Testis (tissue), 5 donors: ENCODE results near the gene ADGRE2. TPM values are rescaled to one million over a fixed set of nuclear protein-coding genes. Genes with fewer than 3 reads are reported as not detected.
"Not testable (repeated sequence)": the region's sequence is repeated elsewhere in the genome, so short reads cannot be mapped to it uniquely, and the experiment has no call there.

Experiments
- DNase-seq: peaks from one replicate; pipeline ENCODE4 v3.0.0-alpha.2; 2019
- H3K27ac ChIP-seq, 2 donors: fragments of 200-600 bp; sonication (generic); one replicate each; pipeline ENCODE4 v1.5.1; 2019
- H3K27me3 ChIP-seq: fragments of 200-600 bp; sonication (generic); one replicate; pipeline ENCODE4 v1.5.1; 2019
- H3K36me3 ChIP-seq: fragments of 200-600 bp; sonication (generic); one replicate; pipeline ENCODE4 v1.5.1; 2017; ENCODE audit warnings: low read depth; ENCODE audit errors: missing control alignments
- H3K4me1 ChIP-seq: fragments of 200-600 bp; sonication (generic); one replicate; pipeline ENCODE4 v1.5.1; 2019
- H3K4me3 ChIP-seq, 2 donors: fragments of 200-600 bp; sonication (generic); one replicate each; pipeline ENCODE4 v1.5.1; 2017 to 2019
- H3K9me3 ChIP-seq: fragments of 200-600 bp; sonication (generic); one replicate; pipeline ENCODE4 v1.5.1; 2017
- POLR2A ChIP-seq: fragments of 450-650 bp; IDR thresholded peaks from one replicate; pipeline ENCODE4 v1.6.1; 2017; ENCODE audit warnings: antibody characterized with exemption, mild to moderate bottlenecking, moderate library complexity
- WGBS, 2 donors: methylation state at CpG; one replicate each; pipeline ENCODE4 v1.1.5; 2018; 5-methylcytosine and 5-hydroxymethylcytosine counted together
- intact Hi-C: fragments of 100-400 bp; cut with DNase I; formaldehyde crosslinking; loops from one replicate; pipeline ENCODE4 v1.15.1; 2023; ENCODE audit warnings: low total_unique reads
- long read RNA-seq, 2 donors: transcript quantifications; one replicate each; lab custom pipeline, GENCODE V29; 2026
- polyA plus RNA-seq: library from polyadenylated mRNA; stranded (reverse); fragments of 350-450 nt; fragmentation: Illumina TruSeq; extraction: RNeasy Lipid Tissue Mini Kit (QIAGEN cat#74804); gene quantifications from one replicate; pipeline ENCODE4 v1.2.3, GENCODE V29; 2014; ENCODE audit warnings: low read depth, low replicate concordance; ENCODE audit not compliant: insufficient read depth
- total RNA-seq, 2 donors: library from RNA; depleted of rRNA; stranded (reverse); fragments of >200 nt; gene quantifications; one replicate each; pipeline ENCODE4 v1.2.3, GENCODE V29; 2016
- TF ChIP-seq, protein P1 (sequence below), 3 experiments: fragments of 450-650 bp in 2 of 3; fragments of 200-600 bp in 1 of 3; sonication (generic) in 1 of 3; IDR thresholded peaks; one replicate each; pipeline ENCODE4 v1.5.1; 2016 to 2019; ENCODE audit warnings: antibody characterized with exemption in 3 of 3, mild to moderate bottlenecking in 2 of 3, moderate library complexity in 1 of 3

Gene ADGRE2
- total RNA-seq: 1 to 10 TPM in 1 of 2 donors, under 1 TPM in 1; 0.71 to 1.6 TPM
- 0.58 TPM for polyA plus RNA-seq
- long read RNA-seq, donor 1: 0 reads
- long read RNA-seq, donor 2: 0 reads

- H3K36me3 ChIP-seq, H3K4me1 ChIP-seq, intact Hi-C loops, H3K4me3 ChIP-seq, H3K27ac ChIP-seq, DNase-seq, H3K27me3 ChIP-seq, H3K9me3 ChIP-seq: not testable (repeated sequence)
- 73 to 74% methylated on average over 12 of the region's 12 CpGs for WGBS, 2 donors
Measured at GRCh38 chr19:14778110-14778845, at the start of gene ADGRE2. TSS of gene ADGRE2 (minus strand) at chr19:14778560. CDS start at chr19:14776756, 1,804 bp downstream.

DNA sequence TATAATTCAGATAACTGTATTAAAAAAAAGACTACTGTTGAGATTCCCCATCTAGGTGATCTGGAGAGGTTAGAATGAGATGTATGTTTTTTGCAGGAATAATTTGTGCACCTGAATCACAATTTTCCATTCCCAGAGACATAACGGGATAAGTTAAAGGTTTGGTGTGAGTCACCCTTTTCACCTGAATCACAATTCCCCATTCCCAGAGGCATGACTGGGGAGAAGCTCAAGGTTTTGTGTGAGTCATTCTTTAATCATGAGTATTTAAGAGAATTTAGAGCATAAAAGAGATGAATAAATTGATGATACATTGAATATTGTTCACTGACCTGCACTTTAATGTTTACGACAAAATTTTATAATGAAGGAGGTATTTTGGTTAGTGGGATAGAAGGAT, 47.6 kb upstream of the ADGRE2 start:
- Histone ChIP-seq H3K9me3 (no peaks in the 10 kb centered on the region), H3K4me1 (no peaks in the 10 kb centered on the region), H3K27ac (no peak overlapping the region), H3K36me3 (no peaks in the 10 kb centered on the region), H3K27me3 (no peaks in the 10 kb centered on the region), H3K4me3 (no peak overlapping the region)
- no peak for DNase-seq
- intact Hi-C loops: no loop called here
- TF ChIP-seq POLR2A: no peak
- TF ChIP-seq, protein P1, sequence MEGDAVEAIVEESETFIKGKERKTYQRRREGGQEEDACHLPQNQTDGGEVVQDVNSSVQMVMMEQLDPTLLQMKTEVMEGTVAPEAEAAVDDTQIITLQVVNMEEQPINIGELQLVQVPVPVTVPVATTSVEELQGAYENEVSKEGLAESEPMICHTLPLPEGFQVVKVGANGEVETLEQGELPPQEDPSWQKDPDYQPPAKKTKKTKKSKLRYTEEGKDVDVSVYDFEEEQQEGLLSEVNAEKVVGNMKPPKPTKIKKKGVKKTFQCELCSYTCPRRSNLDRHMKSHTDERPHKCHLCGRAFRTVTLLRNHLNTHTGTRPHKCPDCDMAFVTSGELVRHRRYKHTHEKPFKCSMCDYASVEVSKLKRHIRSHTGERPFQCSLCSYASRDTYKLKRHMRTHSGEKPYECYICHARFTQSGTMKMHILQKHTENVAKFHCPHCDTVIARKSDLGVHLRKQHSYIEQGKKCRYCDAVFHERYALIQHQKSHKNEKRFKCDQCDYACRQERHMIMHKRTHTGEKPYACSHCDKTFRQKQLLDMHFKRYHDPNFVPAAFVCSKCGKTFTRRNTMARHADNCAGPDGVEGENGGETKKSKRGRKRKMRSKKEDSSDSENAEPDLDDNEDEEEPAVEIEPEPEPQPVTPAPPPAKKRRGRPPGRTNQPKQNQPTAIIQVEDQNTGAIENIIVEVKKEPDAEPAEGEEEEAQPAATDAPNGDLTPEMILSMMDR (IDR thresholded peaks at IDR 0.05): no peak
- WGBS, 2 donors: 92 to 93% methylated on average over 2 of the region's 2 CpGs

GRCh38 chr19:14821937-14822336, 43.6 kb upstream of the ADGRE2 start:
- intact Hi-C loops: no loop called here
- H3K36me3 ChIP-seq: no peaks in the 10 kb centered on the region
- no peak for DNase-seq
- H3K4me3 ChIP-seq: no peak overlapping the region
- TF ChIP-seq, protein P1 (IDR thresholded peaks at IDR 0.05): no peak
- no peak for TF ChIP-seq POLR2A
- WGBS, 2 donors: 61 to 64% methylated on average over 6 of the region's 6 CpGs
- no peaks in the 10 kb centered on the region for H3K4me1 ChIP-seq
- no peaks in the 10 kb centered on the region for H3K9me3 ChIP-seq
- no peaks in the 10 kb centered on the region for H3K27me3 ChIP-seq
- H3K27ac ChIP-seq: no peak overlapping the region

DNA sequence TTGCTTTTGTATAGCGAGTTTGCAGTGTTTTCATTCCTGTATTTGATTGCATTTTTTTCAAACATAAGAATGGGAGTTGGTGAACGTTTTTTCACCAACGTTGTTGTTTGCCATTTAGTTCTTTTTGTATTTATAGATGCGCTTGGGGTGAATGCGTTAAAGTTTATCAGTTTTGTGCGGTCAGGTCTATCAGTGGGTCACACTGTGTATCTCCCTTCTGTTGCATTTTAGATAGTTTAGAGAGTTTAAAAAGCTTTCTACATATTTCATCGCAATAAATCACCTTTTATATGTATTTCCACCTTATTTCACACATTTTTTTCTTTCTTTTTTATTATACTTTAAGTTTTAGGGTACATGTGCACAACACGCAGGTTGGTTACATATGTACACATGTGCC, 40.2 kb upstream of the ADGRE2 start:
- H3K27me3 ChIP-seq: no peaks in the 10 kb centered on the region
- H3K4me3 ChIP-seq: no peak overlapping the region
- H3K36me3 ChIP-seq: no peaks in the 10 kb centered on the region
- 53 to 55% methylated on average over 8 of the region's 8 CpGs for WGBS, 2 donors
- TF ChIP-seq, protein P1 (IDR thresholded peaks at IDR 0.05): no peak
- no peak for TF ChIP-seq POLR2A
- no peaks in the 10 kb centered on the region for H3K9me3 ChIP-seq
- intact Hi-C loops: no loop called here
- no peak for DNase-seq
- no peak overlapping the region for H3K27ac ChIP-seq
- no peaks in the 10 kb centered on the region for H3K4me1 ChIP-seq

- intact Hi-C loops: no loop called here
- no peaks in the 10 kb centered on the region for H3K27me3 ChIP-seq
- H3K36me3 ChIP-seq: no peaks in the 10 kb centered on the region
- DNase-seq: no peak
- H3K27ac ChIP-seq: no peak overlapping the region
- no peak for TF ChIP-seq POLR2A
- TF ChIP-seq, protein P1 (IDR thresholded peaks at IDR 0.05): no peak
- no peaks in the 10 kb centered on the region for H3K9me3 ChIP-seq
- 63 to 64% methylated on average over 3 of the region's 3 CpGs for WGBS, 2 donors
- no peak overlapping the region for H3K4me3 ChIP-seq
- no peaks in the 10 kb centered on the region for H3K4me1 ChIP-seq
Measured at GRCh38 chr19:14817052-14817451, 38.7 kb upstream of the ADGRE2 start.
